HG02588 (cell line): Measurements from ENCODE around the gene FER.
"Not testable (repeated sequence)": the region's sequence is repeated elsewhere in the genome, so short reads cannot be mapped to it uniquely, and the experiment has no call there.

ENCODE experiments used
- ATAC-seq: cut with Tn5 transposase; IDR thresholded peaks from one replicate; pipeline ENCODE4 v1.9.1; 2021; ENCODE audit warnings: mild to moderate bottlenecking, moderate library complexity; ENCODE audit not compliant: unreplicated experiment

The FER gene

DNA sequence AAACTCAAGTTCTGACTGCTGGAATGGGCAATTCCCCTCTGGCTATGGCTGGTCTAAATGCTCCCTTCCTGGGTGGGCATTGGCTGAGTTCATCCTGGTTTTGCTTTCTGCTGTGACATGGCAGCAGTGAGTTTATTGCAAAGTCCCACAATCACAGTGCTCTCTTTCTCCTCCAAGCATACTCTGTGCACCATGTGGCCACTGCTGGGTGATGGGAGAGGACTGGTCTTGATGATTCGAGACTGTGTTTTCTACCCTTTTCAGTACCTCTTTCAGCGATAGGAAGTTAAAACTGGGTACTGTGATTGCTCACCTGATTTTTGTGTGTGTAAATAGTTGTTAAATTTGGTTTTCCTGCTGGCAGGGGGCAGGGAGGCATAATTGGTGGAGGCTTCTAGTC is 49.7 kb downstream of the FER start:
- no peak for ATAC-seq

DNA sequence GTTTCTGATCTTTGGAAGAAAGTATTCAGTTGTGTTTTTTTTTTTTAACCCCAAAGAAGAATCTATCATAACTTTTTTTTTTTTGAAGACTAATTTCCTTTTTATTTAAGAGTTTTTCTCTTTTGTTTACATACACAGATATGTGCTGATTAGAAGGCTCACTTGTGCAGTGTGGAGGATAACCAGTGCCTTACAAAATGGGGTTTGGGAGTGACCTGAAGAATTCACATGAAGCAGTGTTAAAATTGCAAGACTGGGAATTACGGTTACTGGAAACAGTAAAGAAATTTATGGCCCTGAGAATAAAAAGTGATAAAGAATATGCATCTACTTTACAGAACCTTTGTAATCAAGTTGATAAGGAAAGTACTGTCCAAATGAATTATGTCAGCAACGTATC is 50.3 kb downstream of the FER start:
- no peak for ATAC-seq

DNA sequence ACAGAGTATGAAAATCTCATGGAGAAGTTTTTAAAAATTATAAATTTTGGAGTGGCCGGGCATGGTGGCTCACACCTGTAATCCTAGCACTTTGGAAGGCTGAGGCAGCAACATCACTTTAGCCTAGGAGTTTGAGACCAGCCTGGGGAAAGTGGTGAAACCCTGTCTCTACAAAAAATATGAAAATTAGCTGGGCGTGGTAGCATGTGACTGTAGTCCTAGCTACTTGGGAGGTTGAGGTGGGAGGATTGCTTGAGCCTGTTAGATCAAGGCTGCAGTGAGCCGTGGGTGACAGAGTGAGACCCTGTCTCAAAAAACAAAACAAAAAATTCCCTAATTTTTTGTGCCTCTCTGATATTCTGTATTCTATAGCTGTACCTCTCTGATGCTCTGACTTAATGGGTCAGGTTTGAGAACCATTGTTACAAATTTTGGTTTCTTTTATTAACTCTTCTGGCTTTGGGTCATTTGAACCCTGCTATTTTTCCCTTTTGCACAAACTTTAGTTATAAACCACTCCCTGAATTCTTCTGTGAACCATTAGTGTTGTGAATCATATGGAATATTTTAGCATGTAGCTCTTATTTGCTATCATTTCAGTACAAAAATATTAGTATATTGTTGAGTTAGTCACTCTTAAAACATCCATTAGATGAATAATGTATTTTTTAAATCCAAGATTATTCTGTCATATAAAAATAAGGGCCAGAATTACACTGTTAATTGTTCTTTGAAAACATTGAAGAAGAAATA is 51.0 kb downstream of the FER start:
- ATAC-seq: no peak

DNA sequence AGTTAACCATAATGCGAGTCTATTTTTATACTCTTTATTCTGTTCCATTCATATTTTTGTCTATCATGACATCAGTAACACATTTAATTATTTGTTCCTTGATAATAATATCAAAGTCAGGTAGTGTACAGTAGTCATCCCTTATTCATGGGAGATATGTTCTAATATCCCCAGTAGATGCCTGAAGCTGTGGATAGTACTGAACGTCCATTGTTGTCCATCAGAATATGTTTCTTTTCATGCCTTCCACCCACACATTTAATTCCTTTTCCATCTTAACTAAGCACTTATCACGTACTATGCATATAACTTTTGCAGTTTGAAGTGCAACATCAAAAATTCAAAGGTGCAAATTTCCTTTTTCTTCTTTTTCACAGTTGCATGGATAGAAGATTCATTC is 53.6 kb downstream of the FER start:
- ATAC-seq: no peak

DNA sequence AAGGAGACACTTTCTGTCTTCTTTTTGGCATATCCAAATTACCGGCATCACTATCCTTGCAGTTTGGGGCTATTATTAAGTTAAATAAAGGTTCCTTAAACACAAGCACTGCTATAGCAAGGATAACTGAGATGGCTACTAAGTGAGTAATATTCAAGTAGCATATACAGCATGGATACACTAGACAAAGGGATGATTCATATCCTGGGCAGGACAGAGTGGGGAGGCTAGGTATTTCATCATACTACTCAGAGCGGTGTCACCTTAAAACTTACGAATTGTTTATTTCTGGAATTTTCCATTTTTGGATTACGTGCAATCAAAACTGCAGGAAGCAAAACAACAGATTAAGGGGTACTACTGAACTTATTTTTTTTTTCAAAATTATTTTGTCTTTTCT is 54.1 kb downstream of the FER start:
- no peak for ATAC-seq

DNA sequence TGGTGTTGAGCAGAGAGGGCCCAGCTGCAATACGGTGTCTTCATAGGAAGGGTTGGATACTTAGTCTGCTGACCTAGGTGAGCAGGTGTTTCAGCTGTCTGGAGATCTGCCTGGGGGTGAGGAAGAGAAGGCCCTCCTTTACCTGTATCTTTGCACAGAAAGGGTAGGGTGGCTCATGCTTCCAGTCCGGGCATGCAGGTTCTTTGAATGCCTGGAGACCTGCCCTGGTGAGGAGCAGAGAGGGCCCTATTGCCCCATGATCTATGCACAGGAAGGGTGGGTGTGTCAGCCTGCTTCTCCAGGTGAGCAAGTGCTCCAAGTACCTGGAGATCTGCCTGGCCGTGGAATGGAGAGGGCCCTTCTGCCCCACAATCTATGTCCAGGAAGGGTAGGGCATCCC is 63.0 kb downstream of the FER start:
- ATAC-seq: no peak

DNA sequence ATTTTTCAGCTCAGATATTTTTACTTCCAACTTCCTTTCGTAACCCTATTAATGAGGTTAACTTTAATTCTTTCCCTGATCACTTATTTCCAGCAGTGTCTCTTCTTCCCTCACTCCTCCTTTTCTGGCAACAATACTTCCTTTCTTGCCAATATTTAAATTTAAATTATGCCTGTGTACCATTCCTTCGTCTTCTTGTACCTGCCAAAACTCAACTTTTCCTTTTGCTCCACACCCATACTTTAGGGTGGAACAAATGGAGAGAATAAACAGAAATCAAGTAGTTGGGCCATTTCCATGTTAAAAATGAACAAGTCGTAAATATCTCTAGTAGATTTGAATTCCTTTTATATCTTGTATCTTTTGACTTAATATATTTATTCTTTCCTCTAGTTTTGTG is 66.0 kb downstream of the FER start:
- ATAC-seq: no peak

DNA sequence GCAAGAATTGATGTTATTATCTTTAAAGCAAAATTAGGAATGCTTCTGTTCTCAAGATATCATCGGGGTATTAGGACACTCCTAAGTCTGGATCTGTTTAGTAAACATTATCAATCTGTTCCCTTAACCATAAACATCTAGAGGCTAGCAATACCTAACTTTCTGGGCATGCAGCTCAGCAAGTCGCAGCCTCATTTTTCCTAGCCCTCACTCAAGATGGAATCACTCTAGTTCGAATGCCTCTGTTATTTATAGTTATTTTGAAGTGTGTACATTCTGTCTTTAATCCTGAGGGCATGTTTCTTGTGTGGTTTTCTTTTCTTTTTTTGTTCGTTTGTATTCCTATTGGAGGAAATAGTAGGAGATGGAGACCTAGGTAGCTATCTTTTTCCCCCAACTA is 66.9 kb downstream of the FER start:
- ATAC-seq: no peak

DNA sequence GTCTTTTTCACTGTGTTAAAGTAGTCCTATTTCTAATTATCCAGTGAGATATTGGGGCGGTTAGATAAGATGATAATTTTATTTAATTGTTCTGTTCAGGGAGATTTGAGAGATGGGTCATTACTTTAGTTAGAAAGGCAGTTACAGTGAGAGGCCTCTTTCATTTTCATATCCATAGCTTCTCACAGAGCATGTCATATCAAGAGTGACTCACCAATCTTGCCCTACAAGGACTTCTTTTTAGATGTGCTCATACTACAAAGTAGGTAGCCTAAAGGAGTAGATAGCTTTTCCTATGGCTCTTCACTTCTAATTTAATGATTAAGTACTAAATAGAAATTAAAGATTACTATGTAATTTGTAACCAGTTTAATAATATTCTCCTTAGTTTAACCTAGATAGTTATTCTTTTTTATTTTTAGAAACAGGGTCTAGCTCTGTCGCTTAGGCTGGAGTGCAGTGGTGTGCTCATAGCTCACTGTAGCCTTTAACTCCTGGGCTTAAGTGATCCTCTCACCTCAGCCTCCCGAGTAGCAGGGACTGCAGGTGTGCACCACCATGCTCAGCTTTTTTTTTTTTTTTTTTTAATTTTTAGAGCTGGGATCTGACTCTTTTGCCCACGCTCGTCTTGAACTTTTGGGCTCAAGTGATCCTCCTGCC is 71.0 kb downstream of the FER start:
- peak; percentile 98 for ATAC-seq

DNA sequence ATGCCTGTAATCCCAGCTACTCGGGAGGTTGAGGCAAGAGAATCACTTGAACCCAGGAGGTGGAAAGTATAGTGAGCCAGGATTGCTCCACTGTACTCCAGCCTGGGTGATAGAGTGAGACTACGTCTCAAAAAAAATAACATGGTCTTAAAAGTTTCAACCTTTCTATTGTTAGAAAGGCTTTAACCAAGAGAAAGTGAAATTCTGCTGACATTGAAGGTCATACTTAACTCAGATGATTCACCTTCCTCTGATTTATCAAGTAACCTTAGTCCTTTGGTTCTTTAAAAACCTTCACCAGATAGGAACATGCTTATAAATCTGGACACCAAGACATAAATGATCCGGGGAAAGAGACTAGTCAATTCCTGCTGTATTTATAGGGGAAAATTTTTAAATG is 73.3 kb downstream of the FER start:
- no peak for ATAC-seq

DNA sequence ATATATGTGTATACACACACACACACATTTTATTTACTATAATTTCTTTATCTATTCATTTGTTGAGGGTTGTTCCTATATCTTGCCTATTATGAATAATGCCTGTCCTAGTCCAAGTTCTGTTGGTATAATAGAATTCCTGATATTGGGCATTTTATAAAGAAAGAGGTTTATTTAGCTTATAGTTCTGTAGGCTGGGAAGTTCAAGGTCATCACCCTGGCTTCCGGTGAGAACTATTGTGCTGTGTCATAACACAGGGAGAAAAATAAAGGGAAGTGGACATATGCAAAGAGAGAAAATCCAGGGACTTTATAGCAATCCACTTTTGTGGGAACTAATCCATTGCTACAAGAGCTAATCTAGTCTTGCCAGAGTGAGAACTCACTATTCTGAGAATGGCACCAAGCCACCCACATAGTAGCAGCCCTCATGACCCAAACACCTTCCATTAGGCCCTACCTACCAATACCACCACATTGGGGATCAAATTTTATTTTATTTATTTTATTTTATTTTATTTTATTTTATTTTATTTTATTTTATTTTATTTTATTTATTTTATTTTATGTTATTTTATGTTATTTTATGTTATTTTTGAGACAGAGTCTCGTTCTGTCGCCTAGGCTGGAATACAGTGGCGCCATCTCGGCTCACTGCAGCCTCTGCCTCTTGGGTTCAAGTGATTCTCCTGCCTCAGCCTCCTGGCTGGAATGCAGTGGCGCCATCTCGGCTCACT is 74.7 kb downstream of the FER start:
- ATAC-seq: no peak

DNA sequence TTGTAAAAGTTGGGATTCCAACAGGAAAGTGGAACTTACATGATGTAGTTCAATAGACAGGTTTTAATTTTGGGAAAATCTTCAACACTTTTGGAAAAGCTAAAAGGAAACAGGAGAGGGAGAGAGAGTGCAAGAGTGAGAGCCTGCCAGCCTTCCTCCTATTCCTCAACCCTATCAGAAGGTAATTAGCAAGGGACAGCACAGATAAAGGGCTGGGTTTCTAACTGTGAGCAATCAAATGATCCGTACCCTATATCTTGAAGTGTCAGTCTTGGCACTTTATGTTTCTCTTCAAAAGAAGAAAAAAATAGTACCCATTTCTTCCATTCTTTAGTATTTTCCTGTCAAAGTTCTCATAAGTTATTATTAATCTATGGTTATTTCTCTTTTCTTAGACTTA is 79.4 kb downstream of the FER start:
- ATAC-seq: no peak

DNA sequence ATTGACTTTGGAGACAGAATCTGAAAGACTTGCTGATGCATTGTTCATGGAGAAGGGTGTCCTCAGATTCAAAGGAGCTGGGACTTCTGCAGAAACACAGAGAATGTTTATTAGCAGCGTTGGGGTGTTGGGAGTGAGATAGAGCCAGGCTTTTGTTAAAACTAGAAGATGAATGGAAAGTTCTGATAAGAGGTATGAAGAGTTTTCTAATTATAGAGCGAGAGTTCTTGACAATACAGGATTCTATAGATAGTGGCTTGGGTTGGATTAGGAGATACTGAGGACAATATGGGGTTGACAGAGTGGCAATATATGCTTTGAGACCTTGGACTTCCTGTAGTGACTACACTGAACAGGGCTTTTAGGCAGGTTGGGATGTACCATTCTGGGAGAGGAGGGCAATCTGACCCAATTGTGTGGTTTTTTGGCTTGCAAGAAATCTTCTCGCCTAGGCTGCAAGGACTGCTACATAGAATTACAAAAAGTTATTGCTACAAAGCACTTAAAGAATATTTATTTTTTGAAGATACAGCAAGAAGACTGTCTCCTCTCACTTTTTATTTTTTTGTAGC is 83.1 kb downstream of the FER start:
- no peak for ATAC-seq

DNA sequence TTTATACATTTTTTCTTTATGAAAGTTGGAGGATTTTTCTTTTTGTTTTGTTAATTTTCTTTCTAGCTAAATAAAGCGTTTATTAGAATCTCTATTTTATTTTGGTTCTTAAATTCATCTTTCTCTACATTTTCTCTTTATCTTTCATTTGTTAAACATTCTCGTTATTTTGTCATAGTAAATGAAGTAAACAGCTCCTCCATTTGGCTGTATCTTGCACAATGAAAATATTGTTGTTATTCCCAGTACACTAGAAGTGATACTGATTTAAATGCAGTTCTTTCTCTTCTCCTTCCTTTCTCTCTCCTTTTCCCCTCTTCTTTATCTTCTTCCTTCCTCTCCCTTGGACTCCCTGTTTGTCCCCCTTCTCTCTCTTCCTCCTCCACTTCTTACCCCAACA is 88.8 kb downstream of the FER start:
- ATAC-seq: no peak

DNA sequence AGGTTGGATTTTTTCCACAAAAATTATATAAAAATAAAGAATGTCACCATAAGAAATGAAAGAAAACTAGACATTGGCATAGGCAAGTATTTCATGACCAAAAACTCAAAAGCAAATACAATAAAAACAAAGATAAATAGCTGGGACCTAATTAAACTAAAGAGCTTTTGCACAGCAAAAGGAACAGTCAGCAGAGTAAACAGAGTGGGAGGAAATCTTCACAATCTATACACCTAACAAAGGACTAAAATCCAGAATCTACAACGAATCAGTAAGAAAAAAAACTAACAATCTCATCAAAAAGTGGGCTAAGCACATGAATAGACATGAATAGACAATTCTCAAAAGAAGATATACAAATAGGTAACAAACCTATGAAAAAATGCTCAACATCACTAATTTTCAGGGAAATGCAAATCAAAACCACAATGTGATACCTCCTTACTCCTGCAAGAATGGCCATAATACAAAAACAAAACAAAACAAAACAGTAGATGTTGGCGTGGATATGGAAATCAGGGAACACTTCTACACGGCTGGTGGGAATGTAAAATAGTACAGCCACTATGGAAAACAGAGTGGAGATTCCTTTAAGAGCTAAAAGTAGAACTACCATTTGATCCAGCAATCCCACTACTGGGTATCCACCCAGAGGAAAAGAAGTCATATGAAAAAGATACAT is 94.7 kb downstream of the FER start:
- not testable (repeated sequence) for ATAC-seq

DNA sequence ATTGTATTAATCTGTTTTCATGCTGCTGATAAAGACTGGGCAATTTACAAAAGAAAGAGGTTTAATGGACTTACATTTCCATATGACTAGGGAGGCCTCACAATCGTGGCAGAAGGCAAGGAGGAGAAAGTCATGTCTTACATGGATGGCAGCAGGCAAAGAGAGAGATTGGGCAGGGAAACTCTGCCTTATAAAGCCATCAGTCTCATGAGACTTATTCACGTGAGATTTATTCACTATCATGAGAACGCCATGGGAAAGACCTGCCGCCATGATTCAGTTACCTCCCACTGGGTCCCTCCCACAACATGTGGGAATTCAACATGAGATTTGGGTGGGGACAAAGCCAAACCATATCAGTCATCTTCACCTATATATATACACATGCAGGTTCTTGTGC is 103.4 kb downstream of the FER start:
- ATAC-seq: not testable (repeated sequence)

DNA sequence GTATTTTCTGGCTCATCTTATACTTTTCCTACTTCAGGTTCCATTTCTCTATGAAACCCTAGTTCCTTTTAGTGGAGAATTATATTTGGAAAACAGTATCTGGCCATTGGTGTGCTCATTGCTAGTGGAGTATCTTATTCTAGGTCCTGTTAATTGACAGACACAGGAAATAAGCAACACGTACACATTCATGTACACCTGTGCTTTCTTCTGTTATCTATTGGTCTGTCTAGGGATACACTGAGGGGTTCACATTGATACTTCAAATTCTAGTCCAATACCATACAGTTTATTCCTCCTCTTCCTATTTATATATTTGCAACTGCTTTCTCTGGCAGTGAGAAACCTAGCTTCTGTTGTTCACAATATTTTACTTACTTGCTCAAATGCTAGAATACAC is 110.2 kb downstream of the FER start:
- ATAC-seq: no peak

DNA sequence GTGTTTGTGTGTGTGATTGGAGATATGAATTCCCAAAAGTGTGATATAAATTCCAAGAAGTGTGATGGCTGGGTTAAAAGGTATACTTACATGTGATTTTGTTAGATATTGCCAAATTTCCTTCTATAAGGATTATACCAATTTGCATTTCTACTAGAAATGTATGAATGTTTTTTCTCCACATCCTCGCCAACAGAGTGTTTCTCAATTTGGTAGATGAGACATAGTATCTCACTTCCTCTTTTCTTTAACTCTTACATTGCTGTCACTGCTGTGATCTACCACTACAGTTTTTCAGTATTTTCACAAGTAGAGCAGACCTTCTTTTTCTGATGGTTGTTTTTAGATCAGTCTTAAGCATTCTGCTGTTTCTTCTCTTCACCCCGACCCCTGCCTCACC is 111.3 kb downstream of the FER start:
- ATAC-seq: peak; percentile 98

DNA sequence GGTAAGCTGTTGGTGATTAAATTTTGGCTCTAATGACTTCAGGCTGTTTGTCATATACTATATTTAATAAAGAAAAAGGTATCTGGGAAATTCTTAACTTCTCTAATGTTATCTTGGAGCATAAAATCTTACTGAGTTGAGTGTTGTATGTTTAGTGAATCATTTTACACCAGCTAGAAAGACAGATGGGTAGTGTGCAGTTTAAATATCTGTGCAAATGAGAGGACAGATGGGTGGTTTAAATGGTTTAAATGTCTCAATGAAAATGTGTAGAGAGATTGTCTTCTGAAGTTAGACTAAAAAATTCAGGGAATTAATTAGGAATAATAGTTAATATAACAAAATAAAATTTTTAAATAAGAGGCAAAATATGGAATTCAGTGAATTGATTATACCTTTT is 114.5 kb downstream of the FER start:
- no peak for ATAC-seq

DNA sequence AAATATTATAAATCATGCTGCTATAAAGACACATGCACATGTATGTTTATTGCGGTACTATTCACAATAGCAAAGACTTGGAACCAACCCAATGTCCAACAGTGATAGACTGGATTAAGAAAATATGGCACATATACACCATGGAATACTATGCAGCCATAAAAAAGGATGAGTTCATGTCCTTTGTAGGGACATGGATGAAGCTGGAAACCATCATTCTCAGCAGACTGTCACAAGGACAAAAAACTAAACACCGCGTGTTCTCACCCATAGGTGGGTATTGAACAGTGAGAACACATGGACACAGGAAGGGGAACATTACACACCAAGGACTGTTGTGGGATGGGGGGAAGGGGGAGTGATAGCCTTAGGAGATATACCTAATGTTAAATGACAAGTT is 118.4 kb downstream of the FER start:
- not testable (repeated sequence) for ATAC-seq

DNA sequence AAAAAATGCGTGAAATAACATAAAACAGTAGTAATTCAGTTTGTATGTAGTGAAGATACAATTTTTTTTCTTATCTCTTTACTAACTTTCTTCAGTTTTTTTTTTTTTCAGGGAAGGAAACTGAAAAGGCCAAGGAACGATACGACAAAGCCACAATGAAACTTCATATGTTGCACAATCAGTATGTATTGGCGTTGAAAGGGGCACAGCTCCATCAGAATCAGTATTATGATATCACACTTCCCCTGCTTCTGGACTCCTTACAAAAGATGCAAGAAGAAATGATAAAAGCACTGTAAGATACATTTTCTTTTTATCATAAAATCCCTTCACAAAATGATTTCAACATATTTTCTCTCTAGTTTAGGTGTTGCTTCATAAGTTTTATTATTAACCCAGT is 120.0 kb downstream of the FER start:
- no peak for ATAC-seq
